Measurements from ENCODE around the gene LRP1B. TPM values are rescaled to one million over a fixed set of nuclear protein-coding genes. Genes with fewer than 3 reads are reported as not detected.
A peak's percentile ranks its signal among the peaks of the same experiment; 100 is the strongest.

Gene LRP1B
- total RNA-seq, 6 experiments from 2014 or later: 0.06 to 1.7 (median 0.15) TPM; not detected in 1

GRCh38 chr2:141557329-141558095 is 573.3 kb downstream of the LRP1B start:
- Histone ChIP-seq H3K4me1 (no peaks in the 10 kb centered on the region), H3K4me3 (no peak overlapping the region), H3K27ac (no peak overlapping the region), H3K9me3 (no peaks in the 10 kb centered on the region), H3K36me3 (no peaks in the 10 kb centered on the region), H3K27me3 (no peaks in the 10 kb centered on the region)
- DNase-seq (no peak), ATAC-seq (no peak)
- WGBS (ENCODE audit: insufficient coverage, low coverage, low lambda C conversion rate, missing lambda C conversion rate): 69% methylated on average over 4 of the region's 4 CpGs
- intact Hi-C loops (cut with DNase I): no loop called here
- no peak for TF ChIP-seq POLR2A (IDR thresholded peaks at IDR 0.05)
- no peak for TF ChIP-seq CTCF (IDR thresholded peaks at IDR 0.05)

DNA sequence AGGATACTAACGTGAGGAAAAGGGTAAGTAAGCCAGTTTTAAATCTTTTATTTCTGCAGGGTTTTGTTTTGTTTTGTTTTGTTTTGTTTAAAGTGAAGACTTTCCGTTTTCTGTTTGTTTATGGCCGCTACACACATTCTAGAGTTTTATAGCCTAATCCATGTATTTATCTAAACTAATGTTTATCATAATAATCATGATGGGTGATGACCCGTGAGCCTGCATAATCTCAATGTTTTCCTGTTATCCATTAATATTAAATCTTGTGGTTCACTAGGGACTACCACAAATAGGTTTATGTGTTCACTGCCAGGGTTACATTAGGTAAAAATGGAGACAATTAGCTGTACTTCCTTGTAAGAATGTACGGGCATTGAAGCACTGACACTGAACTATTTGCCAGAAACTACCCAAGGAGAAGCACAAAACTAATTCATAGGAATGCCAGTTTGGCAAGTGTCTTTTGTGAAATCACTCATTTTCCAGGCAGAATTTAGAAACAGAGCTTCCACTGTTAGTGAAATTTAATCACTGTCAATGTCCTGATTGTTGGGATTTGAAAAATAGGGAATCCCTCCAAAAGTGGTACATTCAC is 574.8 kb downstream of the LRP1B start:
- no peaks in the 10 kb centered on the region for H3K9me3 ChIP-seq
- no peak overlapping the region for H3K4me3 ChIP-seq
- H3K27me3 ChIP-seq: no peaks in the 10 kb centered on the region
- no peak for ATAC-seq
- intact Hi-C loops (cut with DNase I): no loop called here
- no peak for DNase-seq
- TF ChIP-seq POLR2A (IDR thresholded peaks at IDR 0.05) (no peak), CTCF (IDR thresholded peaks at IDR 0.05) (no peak)
- no peak overlapping the region for H3K27ac ChIP-seq
- WGBS (ENCODE audit: insufficient coverage, low coverage, low lambda C conversion rate, missing lambda C conversion rate): 26% methylated on average over 5 of the region's 5 CpGs
- H3K36me3 ChIP-seq: no peaks in the 10 kb centered on the region
- H3K4me1 ChIP-seq: no peaks in the 10 kb centered on the region

DNA sequence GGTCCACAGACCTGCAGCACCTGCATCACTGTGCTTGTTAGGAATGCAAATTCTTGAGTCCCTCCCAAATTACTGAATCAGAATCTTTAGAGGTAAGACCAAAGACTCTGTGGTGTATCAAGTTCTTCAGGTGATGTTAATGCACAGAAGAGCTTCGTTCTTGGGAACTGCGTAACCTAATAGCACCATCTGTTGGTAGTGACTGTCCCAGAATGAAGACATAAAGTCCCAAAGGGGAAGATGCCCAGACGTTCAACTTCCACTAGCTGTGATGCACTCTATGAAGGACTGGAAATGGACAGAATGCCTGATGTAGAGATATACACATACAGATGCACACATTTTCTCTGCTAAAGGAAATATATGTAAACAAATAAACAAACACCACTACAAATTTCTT is 576.0 kb downstream of the LRP1B start:
- Histone ChIP-seq H3K4me1 (no peaks in the 10 kb centered on the region), H3K4me3 (no peak overlapping the region), H3K36me3 (no peaks in the 10 kb centered on the region), H3K9me3 (no peaks in the 10 kb centered on the region), H3K27ac (no peak overlapping the region), H3K27me3 (no peaks in the 10 kb centered on the region)
- ATAC-seq: peak; percentile 81 to 88 (median 84)
- no peak for DNase-seq
- TF ChIP-seq POLR2A (IDR thresholded peaks at IDR 0.05): no peak
- TF ChIP-seq CTCF (IDR thresholded peaks at IDR 0.05): peak; percentile 26 to 57 (median 47)
- intact Hi-C loops (cut with DNase I): no loop called here
- WGBS (ENCODE audit: insufficient coverage, low coverage, low lambda C conversion rate, missing lambda C conversion rate): 9% methylated on average over 3 of the region's 3 CpGs

DNA sequence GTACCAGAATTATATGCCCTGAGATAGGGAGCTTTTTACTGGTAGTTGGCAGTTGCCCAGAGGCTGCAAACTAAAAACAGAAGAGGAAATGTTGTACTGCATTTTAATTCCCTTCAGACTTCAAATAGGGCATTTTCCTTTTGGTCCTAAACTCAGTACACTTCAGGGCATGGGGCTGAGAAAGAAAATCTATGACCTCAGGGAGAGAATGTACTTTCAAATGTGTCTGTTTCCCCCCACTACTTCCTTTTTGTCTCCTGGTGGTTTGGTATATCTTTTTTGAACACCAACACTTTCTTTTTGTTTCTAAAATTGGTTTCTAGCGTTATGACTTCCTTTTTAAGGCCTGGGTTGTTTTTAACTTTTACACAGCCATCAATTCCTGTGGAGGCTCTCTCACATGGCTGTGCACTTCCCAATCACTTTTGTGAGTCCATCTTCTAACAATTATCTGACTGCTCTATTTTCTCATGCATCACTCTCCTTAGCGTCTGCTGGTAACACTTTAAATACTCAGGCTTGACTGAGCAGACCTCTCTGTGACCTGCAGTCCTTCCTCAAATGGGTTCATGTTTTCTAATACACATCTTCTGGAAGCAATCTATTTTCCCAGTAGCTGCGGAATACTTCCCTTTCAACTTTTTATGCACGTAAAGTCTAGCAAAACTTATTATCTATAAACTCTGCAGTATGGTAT is 596.0 kb downstream of the LRP1B start:
- no peak overlapping the region for H3K27ac ChIP-seq
- no peak overlapping the region for H3K4me3 ChIP-seq
- intact Hi-C loops (cut with DNase I): no loop called here
- H3K9me3 ChIP-seq: no peaks in the 10 kb centered on the region
- 29% methylated on average over 4 of the region's 4 CpGs for WGBS (ENCODE audit: insufficient coverage, low coverage, low lambda C conversion rate, missing lambda C conversion rate)
- no peak for TF ChIP-seq CTCF (IDR thresholded peaks at IDR 0.05)
- no peak for TF ChIP-seq POLR2A (IDR thresholded peaks at IDR 0.05)
- no peak for DNase-seq
- H3K36me3 ChIP-seq: no peaks in the 10 kb centered on the region
- H3K27me3 ChIP-seq: no peaks in the 10 kb centered on the region
- peak in 1 of 4 donors; percentile 28 for ATAC-seq
- no peaks in the 10 kb centered on the region for H3K4me1 ChIP-seq

All from right lobe of liver (tissue), 6 donors.